ENCODE data around the gene SLC6A12.

- TF ChIP-seq CTCF (IDR thresholded peaks at IDR 0.05; ENCODE audit: low read length), result no peak
- TF ChIP-seq EZH2 (IDR thresholded peaks at IDR 0.05; ENCODE audit: borderline replicate concordance, low read length), result no peak
Measured at GRCh38 chr12:168763-169525, 45.0 kb downstream of the SLC6A12 start.
